Activated CD4-positive, alpha-beta T cell treated with anti-CD3 and anti-CD28 coated beads, Interleukin-2, amount 10 ng/mL, durations not matched to agents 7 days and 5 days (primary cell): ENCODE measurements around the gene UQCC5. TPM values are rescaled to one million over a fixed set of nuclear protein-coding genes. Genes with fewer than 3 reads are reported as not detected.

Experiments used
- total RNA-seq, 2 experiments: library from RNA; stranded (reverse); gene quantifications; one replicate each; pipeline ENCODE4 v1.2.3, GENCODE V29; 2021

UQCC5 gene
- total RNA-seq, 2 experiments from 2014 or later, result 8.5 to 11.7 TPM

Other genes with a start within 250 kb of the UQCC5 start
- gene GLYCTK, start 248.8 kb upstream of the UQCC5 start, total RNA-seq, result 10 to 100 TPM; 25.0 to 29.4 TPM
- gene DNAH1, start 220.3 kb upstream of the UQCC5 start, total RNA-seq, result 10 to 100 TPM; 25.2 to 25.7 TPM
- gene BAP1, start 126.6 kb upstream of the UQCC5 start, total RNA-seq, result 100 to 1,000 TPM; 102 to 104 TPM
- 10 to 100 TPM; 14.0 to 16.5 TPM for gene PHF7, start 125.9 kb upstream of the UQCC5 start, total RNA-seq
- under 1 TPM in 1 of 2 experiments, not detected in 1; 0.15 TPM for gene SEMA3G, start 91.5 kb upstream of the UQCC5 start, total RNA-seq
- 1 to 10 TPM; 1.5 to 2.1 TPM for gene TNNC1, start 82.6 kb upstream of the UQCC5 start, total RNA-seq
- 10 to 100 TPM; 94.5 TPM for gene NISCH, start 81.0 kb upstream of the UQCC5 start, total RNA-seq
- under 1 TPM; 0.02 to 0.15 TPM for gene STAB1, start 41.3 kb upstream of the UQCC5 start, total RNA-seq
- 10 to 100 TPM; 22.1 to 23.8 TPM for gene NT5DC2, start 2.7 kb upstream of the UQCC5 start, total RNA-seq
- gene PBRM1, start 149.3 kb downstream of the UQCC5 start, total RNA-seq, result 10 to 100 TPM; 88.9 to 97.7 TPM
- gene GNL3, start 149.4 kb downstream of the UQCC5 start, total RNA-seq, result 10 to 100 TPM; 74.8 to 79.1 TPM
- 10 to 100 TPM; 43.0 to 47.2 TPM for gene GLT8D1, start 169.2 kb downstream of the UQCC5 start, total RNA-seq
- gene SPCS1, start 169.5 kb downstream of the UQCC5 start, total RNA-seq, result 100 to 1,000 TPM in 1 of 2 experiments, 10 to 100 TPM in 1; 97.0 to 102 TPM
- 10 to 100 TPM; 21.4 to 22.2 TPM for gene NEK4, start 234.3 kb downstream of the UQCC5 start, total RNA-seq
- not detected for gene ITIH1, start 241.0 kb downstream of the UQCC5 start, total RNA-seq